Stimulated activated CD4-positive, alpha-beta T cell treated with anti-CD3 and anti-CD28 coated beads, Interleukin-12 subunit alpha, Interleukin-12 subunit beta, amount 100 ng/mL, for 24 hours (primary cell): ENCODE data around the gene ERICH4.
"Not testable (repeated sequence)": the region's sequence is repeated elsewhere in the genome, so short reads cannot be mapped to it uniquely, and the experiment has no call there.

Source experiments
- DNase-seq, 2 experiments: peaks; one replicate each; pipeline ENCODE4 v3.0.0-alpha.2; 2020; ENCODE audit warnings: low read depth in 2 of 2

The ERICH4 gene

GRCh38 chr19:41478875-41479756 lies 36.2 kb downstream of the ERICH4 start:
- DNase-seq, result no peak

DNA sequence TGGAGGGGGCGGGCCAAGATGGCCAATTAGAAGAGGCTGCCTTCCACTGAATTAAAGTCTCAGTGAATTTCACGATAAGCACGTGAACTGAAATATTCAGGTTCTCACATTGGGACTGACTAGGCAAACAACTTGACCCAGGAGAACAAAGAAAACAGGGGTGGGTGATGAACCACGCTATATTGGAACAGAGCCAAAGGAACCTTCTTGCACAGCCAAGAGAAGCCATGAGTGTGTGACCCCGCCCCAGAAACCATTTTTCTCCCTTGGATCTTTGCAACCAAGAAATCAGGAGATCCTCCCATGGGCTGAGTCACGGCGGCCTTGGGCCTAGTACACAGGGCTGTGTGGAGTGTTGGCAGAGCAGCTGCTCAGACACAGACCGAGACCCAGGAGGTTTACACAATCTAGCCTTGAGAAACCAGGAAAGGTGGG lies 36.8 kb downstream of the ERICH4 start:
- DNase-seq, result no peak

GRCh38 chr19:41480336-41480735 lies 37.4 kb downstream of the ERICH4 start:
- no peak for DNase-seq

DNA sequence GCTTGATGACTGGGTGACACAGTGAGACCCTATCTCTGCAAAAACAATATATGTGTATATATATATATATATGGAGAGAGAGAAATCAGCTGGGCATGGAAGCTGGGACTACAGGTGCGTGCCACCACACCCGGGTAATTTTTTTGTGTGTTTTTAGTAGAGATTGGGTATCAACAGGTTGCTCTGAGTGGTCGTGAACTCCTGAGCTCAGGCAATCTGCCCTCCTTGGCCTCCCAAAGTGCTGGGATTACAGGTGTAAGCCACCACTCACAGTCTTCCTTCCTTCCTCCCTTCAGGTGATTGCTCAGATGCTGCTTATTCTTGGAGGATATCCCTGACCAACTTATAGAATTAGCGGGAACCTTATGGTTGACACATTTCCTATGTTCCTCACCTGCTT lies 41.9 kb downstream of the ERICH4 start:
- DNase-seq, result no peak

GRCh38 chr19:41486953-41487352 lies 44.0 kb downstream of the ERICH4 start:
- DNase-seq, result not testable (repeated sequence)

GRCh38 chr19:41492843-41493242 lies 49.9 kb downstream of the ERICH4 start:
- no peak for DNase-seq
